DOHH2 (cell line): ENCODE results near the gene SLC34A3.
A peak's percentile ranks its signal among the peaks of the same experiment; 100 is the strongest.

Source experiments
- H3F3A ChIP-seq: fragments of 200-600 bp; sonication (generic), shearing (Covaris generic); 2 replicates; pipeline ENCODE4 v1.6.0; 2016; ENCODE audit warnings: antibody characterized with exemption, mild to moderate bottlenecking; ENCODE audit not compliant: control insufficient read depth, insufficient read depth
- H3K27ac ChIP-seq: fragments of 200-600 bp; sonication (generic); 2 replicates; pipeline ENCODE4 v1.5.1; 2014; ENCODE audit warnings: low read depth, mild to moderate bottlenecking, low read length, moderate library complexity
- H3K27me3 ChIP-seq: fragments of 200-600 bp; sonication (generic); 2 replicates; pipeline ENCODE4 v1.6.1; 2014; ENCODE audit warnings: mild to moderate bottlenecking, low read length, mixed read lengths; ENCODE audit not compliant: control insufficient read depth
- H3K36me3 ChIP-seq: fragments of 200-600 bp; sonication (generic); 2 replicates; pipeline ENCODE4 v1.6.1; 2014; ENCODE audit warnings: mild to moderate bottlenecking, low read length, moderate library complexity, mixed read lengths; ENCODE audit not compliant: control insufficient read depth
- H3K4me1 ChIP-seq: fragments of 200-600 bp; sonication (generic); 2 replicates; pipeline ENCODE4 v1.6.1; 2014; ENCODE audit warnings: mild to moderate bottlenecking, low read length, mixed read lengths; ENCODE audit not compliant: control insufficient read depth
- H3K4me2 ChIP-seq: fragments of 200-600 bp; sonication (generic); 2 replicates; pipeline ENCODE4 v1.6.0; 2014; ENCODE audit warnings: mild to moderate bottlenecking, low read length, moderate library complexity
- H3K4me3 ChIP-seq: fragments of 200-600 bp; sonication (generic); 2 replicates; pipeline ENCODE4 v1.5.1; 2014; ENCODE audit warnings: mild to moderate bottlenecking, low read length, mixed read lengths
- H3K79me2 ChIP-seq: fragments of 200-600 bp; sonication (generic); 2 replicates; pipeline ENCODE4 v1.6.1; 2014; ENCODE audit warnings: mild to moderate bottlenecking, low read length, mixed read lengths; ENCODE audit not compliant: control insufficient read depth
- H3K9me2 ChIP-seq: fragments of 200-600 bp; sonication (generic); replicated peaks from 2 replicates; pipeline ENCODE4 v1.6.1; 2014; ENCODE audit warnings: mild to moderate bottlenecking, low read length, mixed read lengths; ENCODE audit not compliant: control insufficient read depth
- H3K9me3 ChIP-seq: fragments of 200-600 bp; sonication (generic); 2 replicates; pipeline ENCODE4 v1.6.1; 2014; ENCODE audit warnings: antibody characterized with exemption, low read length, mixed read lengths; ENCODE audit not compliant: control insufficient read depth, insufficient read depth
- H4K20me1 ChIP-seq: fragments of 200-600 bp; sonication (generic); 2 replicates; pipeline ENCODE4 v1.6.0; 2014; ENCODE audit warnings: low read depth, mild to moderate bottlenecking, antibody characterized with exemption, low read length, moderate library complexity; ENCODE audit not compliant: control insufficient read depth, insufficient read depth
- EZH2phosphoT487 ChIP-seq: fragments of 200-600 bp; sonication (generic); IDR thresholded peaks from 2 replicates; pipeline ENCODE4 v1.6.1; 2017; ENCODE audit warnings: borderline replicate concordance, mild to moderate bottlenecking, antibody characterized with exemption, low read length, moderate library complexity, mixed read lengths
- TF ChIP-seq, protein P1 (sequence below): fragments of 200-600 bp; sonication (generic); IDR thresholded peaks from one replicate; pipeline ENCODE4 v1.5.1; 2014; ENCODE audit warnings: antibody characterized with exemption, mild to moderate bottlenecking, low read depth, low read length; ENCODE audit not compliant: poor library complexity, severe bottlenecking

Gene SLC34A3

GRCh38 chr9:137183980-137184595 lies 46.6 kb upstream of the SLC34A3 start:
- H3F3A ChIP-seq = no peaks in the 10 kb centered on the region
- no peak overlapping the region for H3K27ac ChIP-seq
- H3K4me2 ChIP-seq = no peak overlapping the region
- H3K9me3 ChIP-seq = no peaks in the 10 kb centered on the region
- no peaks in the 10 kb centered on the region for H3K27me3 ChIP-seq
- H3K9me2 ChIP-seq = no peaks in the 10 kb centered on the region
- H3K4me3 ChIP-seq = no peak overlapping the region
- no peaks in the 10 kb centered on the region for H4K20me1 ChIP-seq
- TF ChIP-seq, protein P1, sequence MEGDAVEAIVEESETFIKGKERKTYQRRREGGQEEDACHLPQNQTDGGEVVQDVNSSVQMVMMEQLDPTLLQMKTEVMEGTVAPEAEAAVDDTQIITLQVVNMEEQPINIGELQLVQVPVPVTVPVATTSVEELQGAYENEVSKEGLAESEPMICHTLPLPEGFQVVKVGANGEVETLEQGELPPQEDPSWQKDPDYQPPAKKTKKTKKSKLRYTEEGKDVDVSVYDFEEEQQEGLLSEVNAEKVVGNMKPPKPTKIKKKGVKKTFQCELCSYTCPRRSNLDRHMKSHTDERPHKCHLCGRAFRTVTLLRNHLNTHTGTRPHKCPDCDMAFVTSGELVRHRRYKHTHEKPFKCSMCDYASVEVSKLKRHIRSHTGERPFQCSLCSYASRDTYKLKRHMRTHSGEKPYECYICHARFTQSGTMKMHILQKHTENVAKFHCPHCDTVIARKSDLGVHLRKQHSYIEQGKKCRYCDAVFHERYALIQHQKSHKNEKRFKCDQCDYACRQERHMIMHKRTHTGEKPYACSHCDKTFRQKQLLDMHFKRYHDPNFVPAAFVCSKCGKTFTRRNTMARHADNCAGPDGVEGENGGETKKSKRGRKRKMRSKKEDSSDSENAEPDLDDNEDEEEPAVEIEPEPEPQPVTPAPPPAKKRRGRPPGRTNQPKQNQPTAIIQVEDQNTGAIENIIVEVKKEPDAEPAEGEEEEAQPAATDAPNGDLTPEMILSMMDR = no peak
- TF ChIP-seq EZH2phosphoT487 = no peak
- H3K79me2 ChIP-seq = peaks cover 41% of the 10 kb centered on the region
- peaks cover 16% of the 10 kb centered on the region for H3K4me1 ChIP-seq
- peaks cover 58% of the 10 kb centered on the region for H3K36me3 ChIP-seq

DNA sequence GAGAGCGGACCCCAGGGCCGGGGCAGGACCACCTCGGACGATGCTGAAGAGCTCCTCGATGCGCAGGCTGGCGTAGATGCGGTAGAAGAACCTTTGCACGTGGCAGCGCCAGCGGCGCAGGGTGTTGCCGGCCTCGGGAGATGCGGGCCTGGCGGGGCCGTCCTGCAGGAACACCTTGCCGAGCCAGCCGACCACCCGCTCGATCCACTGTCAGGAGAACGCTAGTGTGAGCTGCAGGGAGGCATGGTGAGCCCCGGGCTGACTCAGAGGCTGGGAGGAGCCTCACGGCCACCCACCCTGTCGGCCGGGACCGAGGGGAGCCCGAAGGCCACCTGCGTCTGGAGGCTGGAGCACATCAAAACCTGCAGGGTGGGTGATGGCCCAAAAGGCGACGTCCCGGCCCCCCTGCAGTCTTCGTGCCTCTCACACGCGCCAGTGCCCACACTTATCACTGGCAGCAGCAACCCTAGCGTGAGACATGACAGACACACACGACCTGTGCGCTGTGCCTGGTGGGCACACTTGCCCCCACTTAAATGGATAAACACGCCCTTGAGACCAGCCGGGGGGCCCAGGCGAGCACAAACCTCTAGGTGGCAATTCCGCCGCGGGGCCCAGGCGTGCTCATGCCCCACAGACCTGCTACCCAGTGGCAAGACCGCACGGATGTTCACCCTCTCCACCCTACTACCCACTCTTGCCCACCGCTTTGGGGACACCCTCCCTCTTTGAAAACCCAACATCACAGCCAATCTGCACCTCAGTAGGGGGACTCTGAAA lies 45.6 kb upstream of the SLC34A3 start:
- Histone ChIP-seq H3K9me2 (no peaks in the 10 kb centered on the region), H3K4me2 (no peak overlapping the region), H3K4me3 (no peak overlapping the region), H3F3A (no peaks in the 10 kb centered on the region), H3K4me1 (peaks cover 24% of the 10 kb centered on the region), H3K27ac (no peak overlapping the region), H3K36me3 (peaks cover 60% of the 10 kb centered on the region), H3K9me3 (no peaks in the 10 kb centered on the region), H4K20me1 (no peaks in the 10 kb centered on the region), H3K79me2 (peaks cover 50% of the 10 kb centered on the region), H3K27me3 (no peaks in the 10 kb centered on the region)
- TF ChIP-seq, protein P1 = no peak

- Histone ChIP-seq H3K27me3 (no peaks in the 10 kb centered on the region), H3K9me3 (no peaks in the 10 kb centered on the region), H3K4me1 (peaks cover 29% of the 10 kb centered on the region), H3K4me3 (no peak overlapping the region), H3F3A (no peaks in the 10 kb centered on the region), H3K4me2 (peak overlapping the region; percentile 72; the same call in 1 of the 2 replicates), H3K9me2 (no peaks in the 10 kb centered on the region), H4K20me1 (no peaks in the 10 kb centered on the region), H3K36me3 (peaks cover 60% of the 10 kb centered on the region), H3K79me2 (peaks cover 59% of the 10 kb centered on the region), H3K27ac (no peak overlapping the region)
- TF ChIP-seq, protein P1 = no peak
- no peak for TF ChIP-seq EZH2phosphoT487
Observed at GRCh38 chr9:137185921-137186320, 44.8 kb upstream of the SLC34A3 start.
